AG04450 (cell line): ENCODE results near the gene MACROD2. TPM values are rescaled to one million over a fixed set of nuclear protein-coding genes. Genes with fewer than 3 reads are reported as not detected.

ENCODE experiments used
- CTCF ChIA-PET: fragments of 300-600, 350-600 bp; formaldehyde crosslinking; extraction: SDS; loops from one replicate; lab custom pipeline; 2022; ENCODE audit warnings: antibody characterized with exemption, inconsistent platforms; lab: Charles Lee
- POLR2A ChIA-PET: fragments of 350-600 bp; formaldehyde crosslinking; extraction: SDS; loops from one replicate; lab custom pipeline; 2021; ENCODE audit warnings: antibody characterized with exemption, inconsistent platforms; lab: Yijun Ruan, JAX
- DNase-seq: peaks from one replicate; pipeline ENCODE4 v3.0.0-alpha.2; 2011; ENCODE audit warnings: low read depth, low spot score
- H3K27ac ChIP-seq: one replicate; pipeline ENCODE4 v1.5.1; 2012; ENCODE audit warnings: low read depth, low read length, control low read depth
- H3K27me3 ChIP-seq: one replicate; pipeline ENCODE4 v1.6.0; 2012; ENCODE audit warnings: low read length; ENCODE audit not compliant: control insufficient read depth, insufficient read depth
- H3K4me3 ChIP-seq: 2 replicates; pipeline ENCODE4 v1.5.1; 2011; ENCODE audit warnings: mild to moderate bottlenecking, low read depth, low read length, control low read depth
- H3K9me3 ChIP-seq: 2 replicates; pipeline ENCODE4 v1.5.1; 2012; ENCODE audit warnings: low read length; ENCODE audit not compliant: control insufficient read depth, insufficient read depth
- polyA plus RNA-seq: library from polyadenylated mRNA; depleted of rRNA; stranded (reverse); fragments of >200 nt; gene quantifications from 2 replicates; pipeline ENCODE4 v1.2.3, GENCODE V29; 2011
- TF ChIP-seq, protein P1 (sequence below): IDR thresholded peaks from 2 replicates; pipeline ENCODE4 v1.5.1; 2011; ENCODE audit warnings: low read depth, low read length, control low read depth, inconsistent platforms

Gene MACROD2
- polyA plus RNA-seq, 1 experiment, result 0.02 TPM

DNA sequence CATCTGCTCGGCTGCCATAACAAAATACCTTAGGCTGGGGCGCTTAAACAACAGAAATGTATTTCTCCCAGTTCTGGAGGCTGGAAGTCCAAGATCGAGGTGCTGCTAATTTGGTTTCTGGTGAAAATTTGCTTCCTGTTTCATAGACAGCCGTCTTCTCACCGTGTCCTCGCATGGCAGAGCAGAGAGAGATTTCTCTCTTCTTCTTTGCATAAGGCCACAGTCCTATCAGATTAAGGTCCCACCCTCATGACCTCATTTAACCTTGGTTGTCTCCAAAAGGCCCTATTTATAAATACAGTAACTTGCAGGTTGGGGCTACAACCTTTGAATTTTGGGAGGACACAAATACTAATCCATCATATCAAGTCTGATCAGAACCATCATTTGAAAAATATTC is 2033.6 kb downstream of the MACROD2 start:
- CTCF ChIA-PET, result no interaction called here
- H3K9me3 ChIP-seq, result no peaks in the 10 kb centered on the region
- H3K27me3 ChIP-seq, result no peaks in the 10 kb centered on the region
- POLR2A ChIA-PET, result no interaction called here
- H3K4me3 ChIP-seq, result no peak overlapping the region
- no peak for DNase-seq
- TF ChIP-seq, protein P1, sequence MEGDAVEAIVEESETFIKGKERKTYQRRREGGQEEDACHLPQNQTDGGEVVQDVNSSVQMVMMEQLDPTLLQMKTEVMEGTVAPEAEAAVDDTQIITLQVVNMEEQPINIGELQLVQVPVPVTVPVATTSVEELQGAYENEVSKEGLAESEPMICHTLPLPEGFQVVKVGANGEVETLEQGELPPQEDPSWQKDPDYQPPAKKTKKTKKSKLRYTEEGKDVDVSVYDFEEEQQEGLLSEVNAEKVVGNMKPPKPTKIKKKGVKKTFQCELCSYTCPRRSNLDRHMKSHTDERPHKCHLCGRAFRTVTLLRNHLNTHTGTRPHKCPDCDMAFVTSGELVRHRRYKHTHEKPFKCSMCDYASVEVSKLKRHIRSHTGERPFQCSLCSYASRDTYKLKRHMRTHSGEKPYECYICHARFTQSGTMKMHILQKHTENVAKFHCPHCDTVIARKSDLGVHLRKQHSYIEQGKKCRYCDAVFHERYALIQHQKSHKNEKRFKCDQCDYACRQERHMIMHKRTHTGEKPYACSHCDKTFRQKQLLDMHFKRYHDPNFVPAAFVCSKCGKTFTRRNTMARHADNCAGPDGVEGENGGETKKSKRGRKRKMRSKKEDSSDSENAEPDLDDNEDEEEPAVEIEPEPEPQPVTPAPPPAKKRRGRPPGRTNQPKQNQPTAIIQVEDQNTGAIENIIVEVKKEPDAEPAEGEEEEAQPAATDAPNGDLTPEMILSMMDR, result no peak
- H3K27ac ChIP-seq, result no peak overlapping the region

DNA sequence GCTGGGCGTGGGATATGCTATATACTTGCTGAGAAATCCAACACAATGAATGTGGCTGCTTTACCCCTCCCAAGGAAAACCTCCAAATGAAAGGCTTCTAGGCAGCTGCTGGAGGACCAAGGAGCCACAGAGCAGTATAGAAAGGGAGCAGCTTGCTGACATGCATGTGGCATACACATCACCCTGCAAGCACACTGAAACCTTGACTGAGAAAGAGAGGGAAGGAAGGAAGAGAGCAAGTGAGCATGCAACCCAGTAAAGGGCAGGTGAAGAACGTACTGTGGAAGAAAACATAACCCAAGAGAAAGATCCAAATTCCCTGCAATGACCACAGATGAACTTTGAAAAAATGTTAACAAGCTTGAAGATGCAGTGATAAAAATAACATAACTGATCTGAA is 2034.9 kb downstream of the MACROD2 start:
- ChIA-PET POLR2A (no interaction called here), CTCF (no interaction called here)
- Histone ChIP-seq H3K27ac (no peak overlapping the region), H3K27me3 (no peaks in the 10 kb centered on the region), H3K9me3 (no peaks in the 10 kb centered on the region), H3K4me3 (no peak overlapping the region)
- TF ChIP-seq, protein P1, result no peak
- no peak for DNase-seq

DNA sequence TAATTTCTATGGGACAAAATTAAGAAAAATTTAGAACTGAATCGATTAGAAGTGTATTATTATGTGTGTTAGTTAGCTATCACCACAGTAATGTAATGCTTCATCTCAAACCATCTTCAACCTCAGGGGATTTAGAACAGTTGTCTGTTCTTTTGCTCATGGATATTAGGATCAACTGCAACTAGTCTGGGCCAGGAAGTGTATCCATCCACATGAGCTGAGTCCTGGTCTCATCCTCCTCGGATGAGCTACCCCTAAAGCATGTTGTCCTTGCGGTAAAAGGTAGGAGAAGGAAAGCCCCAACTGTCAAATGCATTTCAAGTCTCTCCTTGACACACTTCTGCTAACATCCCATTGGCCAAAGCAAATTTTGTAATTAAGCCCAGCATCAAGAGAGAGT is 2040.3 kb downstream of the MACROD2 start:
- DNase-seq, result no peak
- no peak overlapping the region for H3K4me3 ChIP-seq
- CTCF ChIA-PET, result no interaction called here

DNA sequence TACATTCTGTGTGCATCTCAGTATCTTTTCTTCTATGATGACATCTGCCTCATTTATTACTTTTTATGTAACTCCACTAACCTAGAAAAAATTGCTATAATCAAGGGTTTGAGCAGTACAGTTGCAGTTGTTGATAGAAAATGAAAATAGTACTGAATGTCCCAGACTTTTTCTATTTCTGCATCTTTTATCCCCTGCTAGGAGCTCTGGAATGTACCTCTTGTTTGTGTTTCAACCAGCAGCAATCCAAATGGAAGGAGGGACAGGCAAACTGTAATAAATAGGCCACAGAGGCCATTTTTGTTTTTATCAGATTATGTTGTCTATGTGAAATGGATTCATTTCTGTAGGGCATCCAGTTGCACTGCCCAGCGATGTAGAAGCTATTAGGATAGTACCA is 2041.0 kb downstream of the MACROD2 start:
- TF ChIP-seq, protein P1, result no peak
- Histone ChIP-seq H3K27me3 (no peaks in the 10 kb centered on the region), H3K4me3 (no peak overlapping the region), H3K27ac (no peak overlapping the region), H3K9me3 (no peaks in the 10 kb centered on the region)
- DNase-seq, result no peak
- POLR2A ChIA-PET, result no interaction called here
- CTCF ChIA-PET, result no interaction called here

More for the DNA sequence above, 2040.3 kb downstream of the MACROD2 start:
- H3K27ac ChIP-seq, result no peak overlapping the region
- TF ChIP-seq, protein P1, result no peak
- POLR2A ChIA-PET, result no interaction called here
- no peaks in the 10 kb centered on the region for H3K27me3 ChIP-seq
- H3K9me3 ChIP-seq, result no peaks in the 10 kb centered on the region

DNA sequence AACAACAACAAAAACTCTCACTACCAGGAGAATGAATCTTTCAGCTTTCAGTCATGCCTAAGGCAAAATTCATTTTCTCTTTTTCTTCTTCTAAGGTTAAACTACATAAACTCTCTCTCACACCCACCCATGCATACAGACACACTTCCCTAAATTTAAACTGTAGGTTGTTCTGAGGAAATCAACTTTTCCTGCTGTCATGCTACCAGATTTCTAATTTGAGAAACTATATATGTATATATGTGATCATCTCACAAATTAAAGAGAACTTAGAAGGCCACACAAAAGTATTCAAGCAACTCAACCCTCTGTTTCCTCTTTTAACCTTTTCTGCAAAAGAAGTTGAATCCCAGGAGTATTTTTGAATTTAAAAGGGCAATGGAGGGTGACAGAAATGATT is 2045.4 kb downstream of the MACROD2 start:
- Histone ChIP-seq H3K4me3 (no peak overlapping the region), H3K27ac (no peak overlapping the region), H3K9me3 (no peaks in the 10 kb centered on the region), H3K27me3 (no peaks in the 10 kb centered on the region)
- ChIA-PET POLR2A (no interaction called here), CTCF (no interaction called here)
- DNase-seq, result no peak
- TF ChIP-seq, protein P1, result no peak
